ENCODE results near the gene RPS15.

RPS15 gene

GRCh38 chr19:1455002-1455335, 16.8 kb downstream of the RPS15 start:
- no peak for TF ChIP-seq RARB (CRISPR knock-in tag; IDR thresholded peaks at IDR 0.05)
- no peak for TF ChIP-seq ZNF70 (CRISPR knock-in tag; IDR thresholded peaks at IDR 0.05)
- no peak for TF ChIP-seq CREB5 (CRISPR knock-in tag; IDR thresholded peaks at IDR 0.05; ENCODE audit: low read depth)
- no peak for TF ChIP-seq ZC3H10 (CRISPR knock-in tag; IDR thresholded peaks at IDR 0.05)
- TF ChIP-seq TSHZ2 (CRISPR knock-in tag; IDR thresholded peaks at IDR 0.05) = no peak
- TF ChIP-seq ARNTL (CRISPR knock-in tag; IDR thresholded peaks at IDR 0.05; ENCODE audit: borderline replicate concordance, low read depth) = no peak
- ATAC-seq = no peak

DNA sequence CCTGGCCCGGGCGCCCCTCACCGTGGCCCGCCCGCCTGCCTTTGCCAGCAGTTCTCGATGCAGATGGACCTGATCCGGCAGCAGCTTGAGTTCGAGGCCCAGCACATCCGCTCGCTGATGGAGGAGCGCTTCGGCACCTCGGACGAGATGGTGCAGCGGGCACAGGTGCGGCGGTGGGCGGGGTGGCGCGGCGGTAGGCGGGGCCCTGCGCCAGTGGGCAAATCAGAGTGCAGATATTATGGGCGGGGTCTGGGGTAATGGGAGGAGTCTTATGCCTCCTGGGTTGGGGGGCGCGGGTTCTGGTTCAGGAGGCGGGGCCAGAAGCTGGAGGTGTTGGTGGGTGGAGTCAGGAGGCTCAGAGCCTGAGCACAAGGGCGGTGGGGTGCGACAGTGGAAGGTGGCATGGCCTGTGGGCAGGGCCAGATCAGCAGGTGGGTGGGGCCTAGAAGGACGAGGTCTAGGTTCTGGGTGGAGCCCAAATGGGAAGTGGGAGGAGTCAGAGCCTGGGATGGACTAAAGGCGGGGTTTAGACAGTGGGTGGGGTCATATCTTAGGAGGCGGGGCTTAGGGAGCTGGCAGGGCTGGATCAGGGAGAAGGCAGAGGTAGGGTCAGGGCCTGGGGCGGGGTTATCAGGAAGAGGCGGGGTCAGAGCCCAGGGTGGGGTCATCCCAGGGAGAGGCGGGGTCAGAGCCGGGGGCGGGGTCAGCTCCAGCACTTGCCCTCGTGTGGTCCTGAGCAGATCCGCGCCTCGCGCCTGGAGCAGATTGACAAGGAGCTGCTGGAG, 17.3 kb downstream of the RPS15 start:
- peak; percentile 47 for ATAC-seq
- TF ChIP-seq ZFP3 (CRISPR knock-in tag; IDR thresholded peaks at IDR 0.05) = no peak

DNA sequence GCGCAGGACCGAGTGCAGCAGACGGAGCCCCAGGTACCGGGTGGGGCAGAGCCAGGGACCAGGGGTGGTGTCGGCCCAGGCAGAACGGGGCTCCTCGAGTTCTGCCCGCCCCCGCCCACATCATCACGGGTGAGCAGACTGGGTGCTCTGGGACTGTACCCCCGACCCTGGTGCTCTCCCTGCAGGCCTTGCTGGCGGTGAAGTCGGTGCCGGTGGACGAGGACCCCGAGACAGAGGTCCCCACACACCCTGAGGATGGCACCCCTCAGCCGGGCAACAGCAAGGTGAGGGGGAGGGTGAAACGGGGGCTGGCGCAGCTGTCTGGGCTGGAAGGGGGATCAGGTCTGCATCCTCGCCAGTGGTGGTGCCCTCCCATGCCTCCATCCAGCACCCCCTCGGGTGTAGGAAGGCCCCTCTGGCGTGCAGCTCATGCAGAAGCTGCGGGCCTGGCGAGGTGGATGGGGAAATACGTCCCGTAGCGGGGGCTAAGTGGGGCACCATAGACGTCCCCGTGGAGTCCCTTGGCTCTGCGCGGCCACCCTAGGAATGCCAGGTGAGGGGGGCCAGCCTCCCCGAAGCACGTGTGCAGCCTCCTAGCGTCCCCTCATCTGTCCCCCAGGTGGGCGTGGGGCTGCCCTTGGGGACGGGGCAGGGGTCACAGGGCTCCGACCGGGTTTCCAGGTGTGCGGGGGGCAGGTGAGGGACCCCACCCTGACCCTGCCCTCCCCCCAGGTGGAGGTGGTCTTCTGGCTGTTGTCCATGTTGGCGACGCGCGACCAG, 18.1 kb downstream of the RPS15 start:
- ATAC-seq = no peak
- no peak for TF ChIP-seq ZFP30 (CRISPR knock-in tag; IDR thresholded peaks at IDR 0.05)

GRCh38 chr19:1457031-1457739, 19.0 kb downstream of the RPS15 start:
- ATAC-seq = no peak
- TF ChIP-seq ZNF565 (CRISPR knock-in tag; conservative IDR thresholded peaks at IDR 0.05; ENCODE audit: low read depth) = no peak
- TF ChIP-seq POU6F1 (CRISPR knock-in tag; IDR thresholded peaks at IDR 0.05; ENCODE audit: borderline replicate concordance, low read depth) = no peak
- no peak for TF ChIP-seq TSHZ2 (CRISPR knock-in tag; IDR thresholded peaks at IDR 0.05)
- no peak for TF ChIP-seq TOX (CRISPR knock-in tag; IDR thresholded peaks at IDR 0.05; ENCODE audit: borderline replicate concordance)
- TF ChIP-seq ISL1 (CRISPR knock-in tag; IDR thresholded peaks at IDR 0.05) = no peak
- TF ChIP-seq ZFP30 (CRISPR knock-in tag; IDR thresholded peaks at IDR 0.05) = no peak
- no peak for TF ChIP-seq ZFP3 (CRISPR knock-in tag; IDR thresholded peaks at IDR 0.05)

- ATAC-seq = no peak
- TF ChIP-seq GLIS3 (CRISPR knock-in tag; IDR thresholded peaks at IDR 0.05) = no peak
Measured at GRCh38 chr19:1457892-1458291, 19.7 kb downstream of the RPS15 start.
